Lower leg skin (tissue), 3 donors: ENCODE data around the gene AMDHD1.

Experiments used
- CTCF ChIP-seq, 3 donors: fragments of 450-650 bp; IDR thresholded peaks; one replicate each; pipeline ENCODE4 v1.5.1; 2016; ENCODE audit warnings: antibody characterized with exemption in 3 of 3, mild to moderate bottlenecking in 3 of 3, moderate library complexity in 2 of 3
- POLR2A ChIP-seq, 2 donors: fragments of 450-650 bp; IDR thresholded peaks; one replicate each; pipeline ENCODE4 v1.6.1; 2016 to 2017; ENCODE audit warnings: antibody characterized with exemption in 2 of 2, mild to moderate bottlenecking in 1 of 2, moderate library complexity in 1 of 2

DNA sequence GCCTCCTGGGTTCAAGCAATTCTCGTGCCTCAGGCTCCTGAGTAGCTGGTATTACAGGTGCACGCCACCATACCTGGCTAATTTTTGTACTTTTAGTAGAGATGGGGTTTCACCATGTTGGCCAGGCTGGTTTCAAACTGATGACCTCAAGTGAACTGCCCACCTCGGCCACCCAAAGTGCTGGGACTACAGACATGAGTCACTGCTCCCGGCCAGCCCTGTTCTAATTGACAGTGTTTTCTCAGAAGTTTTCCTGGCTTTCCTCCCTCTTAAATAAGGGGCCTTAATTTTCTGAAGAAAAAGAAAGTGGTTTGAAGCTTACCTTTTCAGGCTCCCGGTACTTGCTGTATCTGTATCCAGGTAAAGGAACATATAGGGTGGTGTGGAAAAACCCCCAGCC is 51.3 kb downstream of the AMDHD1 start:
- TF ChIP-seq POLR2A (IDR thresholded peaks at IDR 0.05) (no peak), CTCF (IDR thresholded peaks at IDR 0.05) (no peak)
